ENCODE measurements around the gene FARP2.
"Not testable (repeated sequence)": the region's sequence is repeated elsewhere in the genome, so short reads cannot be mapped to it uniquely, and the experiment has no call there.

DNA sequence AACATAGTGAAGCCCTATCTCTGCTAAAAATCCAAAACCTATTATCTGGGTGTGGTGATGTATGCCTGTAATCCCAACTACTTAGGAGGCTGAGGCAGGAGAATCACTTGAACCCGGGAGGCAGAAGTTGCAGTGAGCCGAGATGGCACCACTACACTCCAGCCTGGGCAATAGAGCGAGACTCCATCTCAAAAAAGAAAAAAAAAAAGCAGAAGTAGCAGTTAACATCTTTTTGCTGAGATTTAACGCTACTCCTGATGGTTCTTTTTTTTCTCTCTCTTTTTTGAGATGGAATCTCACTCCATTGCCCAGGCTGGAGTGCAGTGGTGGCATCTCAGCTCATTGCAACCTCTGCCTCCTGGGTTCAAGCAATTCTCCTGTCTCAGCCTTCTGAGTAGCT is 36.7 kb downstream of the FARP2 start:
- not testable (repeated sequence) for TF ChIP-seq POLR2A, EP300 (IDR thresholded peaks at IDR 0.05)
- TF ChIP-seq, protein P1, sequence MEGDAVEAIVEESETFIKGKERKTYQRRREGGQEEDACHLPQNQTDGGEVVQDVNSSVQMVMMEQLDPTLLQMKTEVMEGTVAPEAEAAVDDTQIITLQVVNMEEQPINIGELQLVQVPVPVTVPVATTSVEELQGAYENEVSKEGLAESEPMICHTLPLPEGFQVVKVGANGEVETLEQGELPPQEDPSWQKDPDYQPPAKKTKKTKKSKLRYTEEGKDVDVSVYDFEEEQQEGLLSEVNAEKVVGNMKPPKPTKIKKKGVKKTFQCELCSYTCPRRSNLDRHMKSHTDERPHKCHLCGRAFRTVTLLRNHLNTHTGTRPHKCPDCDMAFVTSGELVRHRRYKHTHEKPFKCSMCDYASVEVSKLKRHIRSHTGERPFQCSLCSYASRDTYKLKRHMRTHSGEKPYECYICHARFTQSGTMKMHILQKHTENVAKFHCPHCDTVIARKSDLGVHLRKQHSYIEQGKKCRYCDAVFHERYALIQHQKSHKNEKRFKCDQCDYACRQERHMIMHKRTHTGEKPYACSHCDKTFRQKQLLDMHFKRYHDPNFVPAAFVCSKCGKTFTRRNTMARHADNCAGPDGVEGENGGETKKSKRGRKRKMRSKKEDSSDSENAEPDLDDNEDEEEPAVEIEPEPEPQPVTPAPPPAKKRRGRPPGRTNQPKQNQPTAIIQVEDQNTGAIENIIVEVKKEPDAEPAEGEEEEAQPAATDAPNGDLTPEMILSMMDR (IDR thresholded peaks at IDR 0.05), result not testable (repeated sequence)
